ENCODE data around the gene KCTD15.

DNA sequence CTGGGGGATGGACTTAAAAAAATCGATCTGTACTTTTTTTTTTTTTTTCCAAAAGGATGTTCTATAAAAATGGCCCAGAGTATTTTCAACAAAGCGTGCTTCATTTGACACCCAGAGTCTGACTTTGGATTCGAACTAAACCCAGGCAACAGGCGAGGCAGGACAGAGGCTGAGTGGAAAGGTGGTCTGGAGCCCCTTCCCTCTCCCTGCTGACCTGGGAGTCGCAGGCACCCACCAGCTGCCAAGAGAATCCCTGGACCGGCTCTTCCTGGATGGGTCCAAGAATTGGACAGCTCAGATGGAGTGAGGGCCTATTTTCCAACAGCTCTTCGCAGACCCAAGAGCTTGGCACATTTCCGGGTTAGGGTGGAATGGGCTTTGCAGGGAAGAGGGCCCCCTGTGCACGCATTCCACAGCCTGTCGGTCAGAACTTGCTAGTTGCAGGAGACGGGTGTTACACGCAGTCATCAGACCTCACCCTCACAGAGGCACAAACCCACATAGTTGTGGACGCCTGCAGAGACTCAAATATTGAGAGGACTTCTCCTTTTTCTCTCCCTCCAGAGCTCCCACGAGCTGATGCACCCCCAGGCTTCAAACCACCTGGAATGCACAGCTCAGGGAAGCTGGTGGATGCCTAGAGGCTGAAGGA, 15.2 kb downstream of the KCTD15 start:
- TF ChIP-seq, protein P1, sequence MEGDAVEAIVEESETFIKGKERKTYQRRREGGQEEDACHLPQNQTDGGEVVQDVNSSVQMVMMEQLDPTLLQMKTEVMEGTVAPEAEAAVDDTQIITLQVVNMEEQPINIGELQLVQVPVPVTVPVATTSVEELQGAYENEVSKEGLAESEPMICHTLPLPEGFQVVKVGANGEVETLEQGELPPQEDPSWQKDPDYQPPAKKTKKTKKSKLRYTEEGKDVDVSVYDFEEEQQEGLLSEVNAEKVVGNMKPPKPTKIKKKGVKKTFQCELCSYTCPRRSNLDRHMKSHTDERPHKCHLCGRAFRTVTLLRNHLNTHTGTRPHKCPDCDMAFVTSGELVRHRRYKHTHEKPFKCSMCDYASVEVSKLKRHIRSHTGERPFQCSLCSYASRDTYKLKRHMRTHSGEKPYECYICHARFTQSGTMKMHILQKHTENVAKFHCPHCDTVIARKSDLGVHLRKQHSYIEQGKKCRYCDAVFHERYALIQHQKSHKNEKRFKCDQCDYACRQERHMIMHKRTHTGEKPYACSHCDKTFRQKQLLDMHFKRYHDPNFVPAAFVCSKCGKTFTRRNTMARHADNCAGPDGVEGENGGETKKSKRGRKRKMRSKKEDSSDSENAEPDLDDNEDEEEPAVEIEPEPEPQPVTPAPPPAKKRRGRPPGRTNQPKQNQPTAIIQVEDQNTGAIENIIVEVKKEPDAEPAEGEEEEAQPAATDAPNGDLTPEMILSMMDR (IDR thresholded peaks at IDR 0.05), result no peak
- TF ChIP-seq POLR2A (IDR thresholded peaks at IDR 0.05) (no peak), POLR2AphosphoS5 (IDR thresholded peaks at IDR 0.05) (no peak)

All from stomach (tissue), 4 donors.